GOT3 (cell line): ENCODE data around the gene MRTFB.

ENCODE experiments used
- DNase-seq: peaks from one replicate; lab custom pipeline; 2025; ENCODE audit warnings: mixed read lengths; lab: John Stamatoyannopoulos, UW

MRTFB gene

DNA sequence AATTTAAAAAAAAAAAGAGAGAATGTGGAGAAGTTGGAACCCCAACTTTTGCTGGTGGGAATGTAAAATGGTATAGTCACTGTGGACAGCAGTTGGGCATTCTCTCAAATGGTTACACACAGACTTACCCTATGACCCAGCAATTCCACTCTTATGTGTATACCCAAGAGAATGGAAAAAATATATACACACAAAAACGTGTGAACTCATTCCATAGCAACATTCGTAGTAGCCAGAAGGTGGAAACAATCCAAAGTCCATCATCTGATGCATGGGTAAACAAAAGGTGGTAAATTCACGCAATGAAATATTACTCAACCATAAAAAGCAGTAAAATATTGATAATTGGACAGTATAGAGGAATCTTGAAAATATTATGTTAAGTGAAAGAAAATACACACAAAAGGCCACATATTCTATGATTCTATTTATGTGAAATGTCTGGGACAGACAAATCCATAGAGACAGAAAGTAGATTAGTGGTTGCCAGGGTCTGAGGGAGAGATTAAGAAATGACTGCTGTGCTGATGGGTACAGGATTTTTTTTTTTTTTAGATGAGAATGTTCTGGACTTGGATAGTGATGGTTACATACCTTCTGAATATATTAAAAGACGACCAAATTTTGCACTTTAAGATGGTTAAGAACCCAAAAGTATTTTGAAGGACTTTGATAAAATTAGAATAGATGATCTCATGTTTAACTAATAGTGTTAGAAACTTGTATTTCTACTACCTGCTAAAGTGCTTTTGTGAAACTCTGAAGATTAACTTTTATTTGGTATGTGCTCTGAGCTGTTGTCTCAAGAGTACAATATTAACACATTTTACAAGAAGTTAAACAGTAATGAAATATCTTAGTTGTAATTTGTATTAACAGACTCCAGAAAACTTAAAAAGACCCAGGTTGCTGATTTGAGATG, 60.9 kb downstream of the MRTFB start:
- DNase-seq, result no peak

DNA sequence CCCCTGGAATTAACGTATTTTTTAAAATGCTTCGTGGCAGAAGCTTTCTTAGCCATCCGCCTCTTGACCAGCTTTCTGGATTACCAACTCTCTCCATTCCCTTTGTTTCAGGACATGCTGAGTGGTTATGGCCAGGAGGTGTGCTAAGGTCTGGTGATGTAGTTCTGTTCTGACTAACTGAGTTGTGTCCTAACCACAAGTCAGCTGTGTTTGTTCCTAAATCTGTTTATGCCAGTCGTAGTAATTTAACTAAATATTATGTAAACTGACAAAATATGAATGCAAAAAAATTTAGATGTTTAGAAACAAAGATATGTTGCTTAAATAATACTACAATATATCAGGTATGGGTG, 61.6 kb downstream of the MRTFB start:
- DNase-seq, result no peak

GRCh38 chr16:14133907-14134306, 62.8 kb downstream of the MRTFB start:
- no peak for DNase-seq

DNA sequence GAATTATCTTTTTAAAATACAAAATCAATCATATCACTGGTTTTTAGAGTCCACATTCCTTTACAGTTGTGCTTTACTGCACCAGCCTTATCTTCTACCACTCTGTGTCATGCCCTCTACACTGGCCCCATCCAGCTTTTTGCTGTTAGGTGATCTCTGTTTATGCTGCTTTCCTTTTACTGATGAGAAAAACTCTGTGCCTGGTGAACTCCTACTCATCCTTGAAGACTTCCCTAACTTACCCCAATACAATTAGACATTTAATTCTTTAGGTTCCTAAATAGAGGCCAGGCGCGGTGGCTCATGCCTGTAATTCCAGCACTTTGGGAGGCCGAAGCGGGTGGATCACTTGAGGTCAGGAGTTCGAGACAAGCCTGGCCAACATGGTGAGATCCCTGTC, 64.6 kb downstream of the MRTFB start:
- no peak for DNase-seq

DNA sequence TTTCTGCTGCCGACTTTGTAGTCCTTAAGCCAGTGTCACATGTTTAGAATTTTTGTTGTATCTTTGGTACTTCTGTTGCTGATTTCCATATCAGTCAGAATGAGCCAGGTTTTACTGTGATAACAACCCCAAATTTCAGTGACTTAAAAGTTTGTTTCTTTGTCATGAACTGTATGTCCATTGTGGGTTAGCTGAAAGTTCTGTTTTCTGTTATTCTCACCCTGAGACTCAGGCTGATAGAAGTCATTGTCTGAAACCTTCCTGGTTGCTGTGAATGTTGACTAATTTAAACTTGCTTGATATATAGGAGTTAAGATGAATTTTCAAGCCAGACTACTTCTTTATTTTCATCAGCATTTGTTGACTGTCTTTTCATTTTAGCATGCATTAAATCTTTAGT, 68.8 kb downstream of the MRTFB start:
- no peak for DNase-seq

DNA sequence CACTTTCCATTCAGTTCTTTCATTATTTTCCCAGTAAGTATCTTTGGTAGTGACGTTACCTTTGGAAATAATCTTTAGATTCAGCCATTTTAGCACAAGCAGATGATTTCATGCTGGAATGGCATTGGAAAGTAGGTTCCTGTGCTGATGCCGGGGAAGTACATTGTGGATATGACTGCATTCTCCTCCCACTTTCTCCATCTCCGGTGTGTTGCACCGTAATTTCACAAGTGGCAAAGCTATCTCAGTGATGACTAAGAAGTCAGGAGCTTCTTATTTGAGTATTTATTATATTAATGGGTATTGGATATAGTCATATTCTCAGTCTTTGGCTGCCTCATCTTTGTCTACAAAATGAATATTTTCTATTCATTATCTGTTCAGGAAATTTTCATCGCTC, 69.8 kb downstream of the MRTFB start:
- no peak for DNase-seq

- no peak for DNase-seq
Measured at GRCh38 chr16:14146445-14146844, 75.3 kb downstream of the MRTFB start.

DNA sequence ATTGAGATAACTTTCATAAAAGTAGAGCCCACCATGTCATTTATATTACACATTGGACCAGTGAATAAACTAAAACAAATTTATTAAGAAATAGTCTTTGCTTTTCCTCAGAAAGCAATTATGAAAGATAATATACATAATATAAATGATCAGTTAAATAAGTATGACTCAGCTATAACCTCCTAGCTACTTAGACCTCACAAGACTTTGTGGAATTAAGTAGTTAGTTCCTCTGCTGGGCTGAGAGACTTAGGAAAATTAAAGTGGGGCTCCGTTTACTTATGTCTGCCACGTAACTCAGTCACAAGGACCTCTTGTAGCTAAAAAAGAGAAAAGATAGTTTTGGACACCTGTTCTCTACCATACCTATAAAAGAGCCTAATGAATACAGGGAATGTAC, 76.9 kb downstream of the MRTFB start:
- DNase-seq, result no peak

- no peak for DNase-seq
Measured at GRCh38 chr16:14148569-14148968, 77.5 kb downstream of the MRTFB start.

GRCh38 chr16:14150796-14151195, 79.7 kb downstream of the MRTFB start:
- DNase-seq, result no peak

DNA sequence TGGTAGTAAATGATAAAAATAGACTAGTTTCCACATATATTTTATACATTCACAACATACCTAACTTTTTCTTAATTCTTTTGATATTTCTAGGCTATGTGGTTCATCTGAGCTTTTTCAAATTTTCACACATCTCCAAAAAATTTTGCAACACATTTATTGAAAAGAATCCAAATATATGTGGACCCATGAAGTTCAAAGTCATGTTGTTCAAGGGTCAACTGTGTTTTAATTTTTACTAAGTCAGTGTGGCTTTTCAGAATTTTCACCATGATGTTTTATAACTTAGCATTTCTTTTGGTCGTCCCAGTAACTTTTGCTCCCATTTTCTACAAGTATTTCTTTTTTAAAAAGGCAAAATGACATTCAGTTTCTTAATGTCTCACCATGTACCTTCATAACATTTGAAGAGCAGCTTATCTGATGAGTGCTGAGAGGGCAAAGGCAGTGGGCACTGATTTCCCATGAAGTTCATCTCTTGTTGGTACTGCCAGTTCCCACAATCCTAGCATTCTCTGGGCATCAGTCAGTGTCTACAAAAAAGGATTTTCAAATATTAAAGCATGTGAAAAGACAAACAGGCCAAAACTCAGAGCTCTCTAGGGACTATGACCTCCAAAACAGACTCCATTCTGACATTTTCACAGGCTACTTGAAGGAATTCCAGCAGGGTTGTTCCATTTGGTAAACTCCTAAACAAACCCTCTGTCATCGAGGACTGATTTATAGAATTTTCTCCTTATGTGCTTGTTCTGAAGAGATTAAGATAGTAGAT, 80.3 kb downstream of the MRTFB start:
- no peak for DNase-seq

GRCh38 chr16:14155572-14156190, 84.6 kb downstream of the MRTFB start:
- no peak for DNase-seq

- DNase-seq, result no peak
Measured at GRCh38 chr16:14164916-14165662, 94.0 kb downstream of the MRTFB start.

DNA sequence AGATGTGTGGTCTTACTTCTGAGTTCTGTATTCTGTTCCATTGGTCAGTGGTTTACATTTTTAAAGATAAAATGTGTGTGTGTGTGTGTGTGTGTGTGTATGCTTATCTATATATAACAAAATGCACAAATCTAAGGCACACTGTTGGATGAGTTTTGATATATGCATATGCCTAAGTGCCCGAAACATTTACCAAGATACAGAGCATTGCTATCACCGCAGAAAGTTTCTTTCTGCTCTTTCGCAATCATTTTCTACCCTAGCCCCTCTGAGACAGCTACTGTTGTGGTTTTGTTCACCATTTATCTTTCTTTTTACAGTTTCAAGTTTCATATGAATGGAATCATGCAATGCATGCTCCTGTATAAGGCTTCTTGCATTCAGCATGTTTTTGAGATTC, 97.0 kb downstream of the MRTFB start:
- DNase-seq, result no peak

GRCh38 chr16:14172200-14172809, 101.2 kb downstream of the MRTFB start:
- DNase-seq, result no peak

DNA sequence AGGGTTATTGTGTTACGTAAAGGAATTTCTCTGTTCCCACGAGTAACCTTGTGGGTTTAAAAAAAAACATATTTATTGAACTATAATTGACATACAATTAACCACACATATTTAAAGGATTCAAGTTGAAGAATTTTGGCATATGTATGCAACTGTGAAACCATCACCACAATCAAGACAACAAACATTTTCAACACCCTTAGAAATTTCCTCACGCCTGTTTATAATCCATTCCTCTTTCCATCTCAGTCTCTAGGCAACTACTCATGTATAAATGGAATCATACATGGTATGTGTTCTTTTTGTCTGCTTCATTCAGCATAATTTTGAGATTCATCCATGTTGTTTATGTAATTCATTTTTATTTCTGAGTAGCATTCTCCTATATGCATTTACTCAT, 104.0 kb downstream of the MRTFB start:
- no peak for DNase-seq

DNA sequence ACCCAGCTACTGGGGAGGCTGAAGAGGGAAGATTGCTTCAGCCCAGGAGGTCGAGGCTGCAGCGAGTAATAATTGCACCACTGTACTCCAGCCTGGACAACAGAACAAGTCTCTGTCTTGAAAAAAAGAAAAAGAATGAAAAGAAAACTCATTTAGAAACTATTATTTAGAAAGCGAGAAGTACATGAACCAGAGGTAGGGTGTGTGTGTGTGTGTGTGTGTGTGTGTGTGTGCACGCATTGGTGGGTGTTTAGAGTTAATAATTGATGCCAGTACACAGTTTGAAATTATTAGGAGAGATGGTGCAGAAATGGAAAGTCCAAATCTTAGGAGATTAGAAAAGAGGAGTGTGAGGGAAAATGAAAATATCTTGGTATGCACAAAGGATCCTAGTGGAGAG, 106.6 kb downstream of the MRTFB start:
- DNase-seq, result no peak

GRCh38 chr16:14179116-14179515, 108.0 kb downstream of the MRTFB start:
- DNase-seq, result no peak

DNA sequence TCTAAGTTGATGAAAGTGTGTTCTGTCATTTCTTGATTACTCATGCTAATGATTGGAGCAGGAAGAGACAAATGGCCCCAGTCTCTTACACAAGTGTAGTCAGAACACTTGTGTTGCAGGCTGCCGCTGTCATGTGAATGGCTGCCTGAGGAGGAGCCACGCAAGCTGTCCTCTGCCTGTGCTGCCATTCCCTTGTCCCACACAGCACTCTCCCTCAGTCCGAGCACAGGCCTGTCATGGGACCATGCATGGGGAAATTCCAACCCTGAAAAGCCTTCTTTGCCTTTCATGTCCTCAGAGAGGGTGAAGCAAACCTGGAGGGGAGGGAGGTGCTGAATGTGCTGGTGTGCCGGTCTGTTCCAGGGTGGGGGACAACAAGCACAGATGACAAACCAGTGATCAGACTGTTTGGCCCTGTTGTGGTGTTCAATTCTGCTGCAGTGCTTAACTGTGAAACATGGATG, 109.4 kb downstream of the MRTFB start:
- DNase-seq, result no peak

- DNase-seq, result no peak
Measured at GRCh38 chr16:14181371-14182050, 110.4 kb downstream of the MRTFB start.

GRCh38 chr16:14182999-14183398, 111.9 kb downstream of the MRTFB start:
- DNase-seq, result no peak
